ENCODE measurements around the gene A1CF. TPM values are rescaled to one million over a fixed set of nuclear protein-coding genes. Genes with fewer than 3 reads are reported as not detected.
"Not testable (repeated sequence)": the region's sequence is repeated elsewhere in the genome, so short reads cannot be mapped to it uniquely, and the experiment has no call there.

The A1CF gene
- total RNA-seq, 1 donor from 2014 or later: not detected

DNA sequence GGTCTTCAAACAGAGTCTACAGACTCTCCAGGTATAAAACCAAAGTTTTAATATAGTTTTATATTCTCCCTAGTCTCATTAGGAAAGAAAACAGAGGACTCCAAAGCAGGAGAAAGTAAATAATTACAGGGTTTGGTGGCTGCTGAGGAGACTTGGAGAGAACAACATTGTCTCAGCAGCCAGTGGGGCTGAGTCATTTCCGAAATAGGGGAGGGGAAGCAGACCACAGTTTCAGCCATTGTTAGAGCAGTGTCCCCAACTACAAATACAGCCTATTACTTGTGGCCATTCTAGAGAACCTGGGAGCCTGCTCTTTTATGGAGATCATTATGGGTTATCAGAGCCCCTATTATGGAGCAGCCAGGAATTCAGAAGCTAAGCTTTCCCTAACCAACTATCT, 44.2 kb upstream of the A1CF start:
- Histone ChIP-seq H3K27ac (ENCODE audit: low read depth, low read length) (no peak overlapping the region), H3K79me2 (ENCODE audit: insufficient read depth, low read length) (no peaks in the 10 kb centered on the region), H4K20me1 (ENCODE audit: insufficient read depth, low read length) (no peaks in the 10 kb centered on the region), H3K4me1 (ENCODE audit: insufficient read depth, low read length) (no peaks in the 10 kb centered on the region), H3K27me3 (ENCODE audit: insufficient read depth, low read length) (no peaks in the 10 kb centered on the region), H3K9ac (ENCODE audit: low read length) (no peak overlapping the region), H3K4me3 (ENCODE audit: insufficient read depth, low read depth, low read length) (no peak overlapping the region), H3K4me2 (ENCODE audit: low read length) (no peak overlapping the region), H3K9me3 (ENCODE audit: insufficient read depth, low read depth, low read length) (no peaks in the 10 kb centered on the region), H3K36me3 (ENCODE audit: insufficient read depth, low read length) (no peaks in the 10 kb centered on the region), H2AFZ (ENCODE audit: low read depth, low read length) (no peak overlapping the region)
- H3K27ac Mint-ChIP-seq (ENCODE audit: unreplicated experiment): no peak overlapping the region
- no peaks in the 10 kb centered on the region for H3K36me3 Mint-ChIP-seq (ENCODE audit: low read depth, unreplicated experiment)
- TF ChIP-seq EZH2 (IDR thresholded peaks at IDR 0.05; ENCODE audit: insufficient read depth, low read length) (no peak), CTCF (IDR thresholded peaks at IDR 0.05; ENCODE audit: insufficient read depth, low read depth, low read length) (no peak)
- FAIRE-seq: no peak
- DNase-seq (ENCODE audit: low read depth): no peak
- H3K9me3 Mint-ChIP-seq (ENCODE audit: unreplicated experiment): no peaks in the 10 kb centered on the region
- H3K4me1 Mint-ChIP-seq (ENCODE audit: low read depth, unreplicated experiment): peaks cover 8% of the 10 kb centered on the region
- H3K4me3 Mint-ChIP-seq (ENCODE audit: unreplicated experiment): no peak overlapping the region
- H3K27me3 Mint-ChIP-seq (ENCODE audit: low read depth, unreplicated experiment): no peaks in the 10 kb centered on the region

GRCh38 chr10:50928190-50928552, 42.7 kb upstream of the A1CF start:
- Histone ChIP-seq H3K27me3 (ENCODE audit: insufficient read depth, low read length) (no peaks in the 10 kb centered on the region), H4K20me1 (ENCODE audit: insufficient read depth, low read length) (no peaks in the 10 kb centered on the region), H3K36me3 (ENCODE audit: insufficient read depth, low read length) (no peaks in the 10 kb centered on the region), H3K4me1 (ENCODE audit: insufficient read depth, low read length) (no peaks in the 10 kb centered on the region), H3K4me2 (ENCODE audit: low read length) (no peak overlapping the region), H3K9ac (ENCODE audit: low read length) (no peak overlapping the region), H3K4me3 (ENCODE audit: insufficient read depth, low read depth, low read length) (no peak overlapping the region), H3K79me2 (ENCODE audit: insufficient read depth, low read length) (no peaks in the 10 kb centered on the region), H3K27ac (ENCODE audit: low read depth, low read length) (no peak overlapping the region), H3K9me3 (ENCODE audit: insufficient read depth, low read depth, low read length) (no peaks in the 10 kb centered on the region), H2AFZ (ENCODE audit: low read depth, low read length) (no peak overlapping the region)
- peaks cover 8% of the 10 kb centered on the region for H3K4me1 Mint-ChIP-seq (ENCODE audit: low read depth, unreplicated experiment)
- no peak for TF ChIP-seq CTCF (IDR thresholded peaks at IDR 0.05; ENCODE audit: insufficient read depth, low read depth, low read length)
- no peak for TF ChIP-seq EZH2 (IDR thresholded peaks at IDR 0.05; ENCODE audit: insufficient read depth, low read length)
- H3K4me3 Mint-ChIP-seq (ENCODE audit: unreplicated experiment): no peak overlapping the region
- H3K27ac Mint-ChIP-seq (ENCODE audit: unreplicated experiment): peak overlapping the region; percentile 21
- H3K9me3 Mint-ChIP-seq (ENCODE audit: unreplicated experiment): peaks cover 3% of the 10 kb centered on the region
- DNase-seq (ENCODE audit: low read depth) (no peak), FAIRE-seq (no peak)
- H3K27me3 Mint-ChIP-seq (ENCODE audit: low read depth, unreplicated experiment): no peaks in the 10 kb centered on the region
- no peaks in the 10 kb centered on the region for H3K36me3 Mint-ChIP-seq (ENCODE audit: low read depth, unreplicated experiment)

DNA sequence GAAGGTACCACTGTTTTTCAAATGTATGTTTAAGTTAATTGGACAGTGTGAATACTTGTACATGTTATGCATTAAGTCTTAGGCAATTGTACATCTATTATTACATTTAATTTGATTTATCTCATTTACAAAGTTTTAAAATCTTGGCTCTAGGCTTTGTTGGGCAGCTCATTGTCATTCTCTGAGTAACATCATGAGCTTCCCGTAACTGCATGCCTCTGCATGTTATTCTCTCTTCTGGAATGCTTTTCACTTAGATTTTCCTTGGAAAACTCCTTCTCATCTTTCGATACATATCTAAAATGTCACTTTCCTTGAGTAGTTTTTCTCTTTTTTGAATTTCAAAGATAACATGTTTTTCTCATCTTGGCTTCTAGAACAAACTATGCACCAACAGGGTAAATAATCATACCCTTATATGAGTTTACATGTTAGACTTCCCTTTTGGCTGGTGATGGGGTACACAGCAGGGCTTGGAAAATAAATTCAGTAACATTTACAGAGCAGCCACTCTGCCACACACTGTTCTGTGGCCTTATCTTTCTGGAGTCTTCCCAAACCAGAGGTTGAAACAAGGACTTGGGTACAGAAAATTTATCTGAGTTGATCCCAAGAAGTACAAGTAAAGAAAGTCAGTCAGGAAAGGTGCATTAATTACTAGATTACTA, 42.2 kb upstream of the A1CF start:
- H2AFZ ChIP-seq (ENCODE audit: low read depth, low read length): no peak overlapping the region
- H4K20me1 ChIP-seq (ENCODE audit: insufficient read depth, low read length): no peaks in the 10 kb centered on the region
- DNase-seq (ENCODE audit: low read depth) (no peak), FAIRE-seq (peak; percentile 54)
- TF ChIP-seq CTCF (IDR thresholded peaks at IDR 0.05; ENCODE audit: insufficient read depth, low read depth, low read length): no peak
- TF ChIP-seq EZH2 (IDR thresholded peaks at IDR 0.05; ENCODE audit: insufficient read depth, low read length): no peak
- H3K36me3 Mint-ChIP-seq (ENCODE audit: low read depth, unreplicated experiment): no peaks in the 10 kb centered on the region
- H3K4me1 Mint-ChIP-seq (ENCODE audit: low read depth, unreplicated experiment): peaks cover 8% of the 10 kb centered on the region
- H3K36me3 ChIP-seq (ENCODE audit: insufficient read depth, low read length): no peaks in the 10 kb centered on the region
- peak overlapping the region; percentile 21 for H3K27ac Mint-ChIP-seq (ENCODE audit: unreplicated experiment)
- no peak overlapping the region for H3K4me2 ChIP-seq (ENCODE audit: low read length)
- no peaks in the 10 kb centered on the region for H3K27me3 ChIP-seq (ENCODE audit: insufficient read depth, low read length)
- H3K4me3 ChIP-seq (ENCODE audit: insufficient read depth, low read depth, low read length): no peak overlapping the region
- no peak overlapping the region for H3K4me3 Mint-ChIP-seq (ENCODE audit: unreplicated experiment)
- no peaks in the 10 kb centered on the region for H3K27me3 Mint-ChIP-seq (ENCODE audit: low read depth, unreplicated experiment)
- H3K79me2 ChIP-seq (ENCODE audit: insufficient read depth, low read length): no peaks in the 10 kb centered on the region
- H3K4me1 ChIP-seq (ENCODE audit: insufficient read depth, low read length): no peaks in the 10 kb centered on the region
- H3K9ac ChIP-seq (ENCODE audit: low read length): no peak overlapping the region
- H3K27ac ChIP-seq (ENCODE audit: low read depth, low read length): no peak overlapping the region
- peaks cover 5% of the 10 kb centered on the region for H3K9me3 Mint-ChIP-seq (ENCODE audit: unreplicated experiment)
- H3K9me3 ChIP-seq (ENCODE audit: insufficient read depth, low read depth, low read length): no peaks in the 10 kb centered on the region

- H3K27me3 Mint-ChIP-seq (ENCODE audit: low read depth, unreplicated experiment); H3K36me3 Mint-ChIP-seq (ENCODE audit: low read depth, unreplicated experiment); DNase-seq (ENCODE audit: low read depth); H3K27ac Mint-ChIP-seq (ENCODE audit: unreplicated experiment); H4K20me1 ChIP-seq (ENCODE audit: insufficient read depth, low read length); H3K4me1 Mint-ChIP-seq (ENCODE audit: low read depth, unreplicated experiment); H3K4me3 ChIP-seq (ENCODE audit: insufficient read depth, low read depth, low read length); H3K4me3 Mint-ChIP-seq (ENCODE audit: unreplicated experiment); H3K4me2 ChIP-seq (ENCODE audit: low read length); H3K9me3 Mint-ChIP-seq (ENCODE audit: unreplicated experiment); H3K9me3 ChIP-seq (ENCODE audit: insufficient read depth, low read depth, low read length); H3K79me2 ChIP-seq (ENCODE audit: insufficient read depth, low read length); H2AFZ ChIP-seq (ENCODE audit: low read depth, low read length); FAIRE-seq; H3K9ac ChIP-seq (ENCODE audit: low read length); H3K27ac ChIP-seq (ENCODE audit: low read depth, low read length); H3K4me1 ChIP-seq (ENCODE audit: insufficient read depth, low read length); H3K27me3 ChIP-seq (ENCODE audit: insufficient read depth, low read length); H3K36me3 ChIP-seq (ENCODE audit: insufficient read depth, low read length): not testable (repeated sequence)
Measured at GRCh38 chr10:50923471-50923870, 38.0 kb upstream of the A1CF start.

All from astrocyte (in vitro differentiated cells and primary cell).